GM21367 (cell line): ENCODE results near the gene TRAK1.

ENCODE experiments used
- ATAC-seq: cut with Tn5 transposase; IDR thresholded peaks from one replicate; pipeline ENCODE4 v1.9.1; 2021; ENCODE audit not compliant: unreplicated experiment

Gene TRAK1

GRCh38 chr3:42270561-42270960, 179.4 kb downstream of the TRAK1 start:
- ATAC-seq: no peak

GRCh38 chr3:42271786-42272185, 180.6 kb downstream of the TRAK1 start:
- ATAC-seq: no peak

GRCh38 chr3:42273361-42273760, 182.2 kb downstream of the TRAK1 start:
- ATAC-seq: no peak

- ATAC-seq: no peak
These were observed 183.1 kb downstream of the TRAK1 start for GRCh38 chr3:42274266-42274665.

- ATAC-seq: no peak
These were observed 184.1 kb downstream of the TRAK1 start for GRCh38 chr3:42275217-42275616.
